PFSK-1 (cell line): ENCODE results near the gene TIMP1.

Experiments
- FOXP2 ChIP-seq: optimal IDR thresholded peaks from 2 replicates; pipeline ENCODE3; 2011; ENCODE audit warnings: borderline replicate concordance, control low read depth, inconsistent platforms; ENCODE audit not compliant: insufficient read depth; ENCODE audit errors: extremely low read length, extremely low read depth
- POLR2AphosphoS5 ChIP-seq: IDR thresholded peaks from 2 replicates; pipeline ENCODE4 v1.6.1; 2012; ENCODE audit warnings: low read depth, mild to moderate bottlenecking, control low read depth, low read length, moderate library complexity
- REST ChIP-seq, 2 experiments: IDR thresholded peaks; 2 replicates each; pipeline versions ENCODE4 v1.6.1 to v1.8.0; 2011 to 2012; ENCODE audit warnings: low read depth in 2 of 2, low read length in 2 of 2, control low read depth in 1 of 2, inconsistent platforms in 1 of 2, mild to moderate bottlenecking in 1 of 2, moderate library complexity in 1 of 2; ENCODE audit not compliant: insufficient read depth in 1 of 2
- SIN3A ChIP-seq: IDR thresholded peaks from 2 replicates; pipeline ENCODE4 v1.6.1; 2012; ENCODE audit warnings: mild to moderate bottlenecking, low read length, moderate library complexity, borderline replicate concordance; ENCODE audit not compliant: insufficient read depth
- TAF1 ChIP-seq: IDR thresholded peaks from 2 replicates; pipeline ENCODE4 v1.6.1; 2012; ENCODE audit warnings: low read length, control low read depth, borderline replicate concordance; ENCODE audit not compliant: insufficient read depth

TIMP1 gene

GRCh38 chrX:47558436-47558835 is 23.8 kb upstream of the TIMP1 start:
- TF ChIP-seq FOXP2 (no peak), REST (IDR thresholded peaks at IDR 0.05; ENCODE audit: insufficient read depth in 1 of 2, low read depth in 2 of 2, low read length in 2 of 2) (no peak), POLR2AphosphoS5 (no peak), SIN3A (no peak), TAF1 (no peak)

DNA sequence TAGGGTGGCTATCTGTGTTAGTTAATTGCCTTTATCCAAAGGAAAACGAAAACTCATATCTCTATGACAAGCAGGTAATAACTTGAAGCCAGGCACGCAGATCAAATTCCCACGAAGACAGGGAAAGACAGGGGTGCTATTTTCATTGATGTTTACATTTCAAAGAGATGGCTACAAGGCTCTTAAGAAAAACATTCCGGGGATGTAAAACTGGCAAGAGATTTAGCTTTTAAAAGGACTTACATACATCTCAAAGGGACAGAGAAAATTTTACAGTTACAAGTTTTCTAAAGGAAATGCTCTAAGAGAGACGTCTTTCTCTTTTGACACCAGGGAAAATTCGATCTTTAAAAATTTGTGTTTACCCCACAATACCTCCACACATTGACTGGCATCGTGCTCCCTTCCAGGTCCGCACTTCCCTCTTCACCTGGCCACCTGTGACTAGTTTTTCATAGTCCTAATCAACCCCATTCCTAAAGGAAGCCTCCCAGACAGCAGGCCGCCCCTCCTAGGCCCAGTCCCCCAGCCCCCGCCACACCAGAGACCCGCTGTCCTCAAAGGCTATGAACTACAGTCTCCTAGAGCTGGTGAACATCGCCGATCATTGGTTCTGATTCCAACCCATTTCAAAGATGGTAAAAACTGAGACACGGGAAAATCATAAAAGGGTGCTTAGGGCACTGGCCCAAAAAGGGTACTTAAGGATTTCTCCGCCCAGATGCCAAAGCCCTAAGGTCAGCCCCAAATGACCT is 21.9 kb upstream of the TIMP1 start:
- no peak for TF ChIP-seq REST (IDR thresholded peaks at IDR 0.05; ENCODE audit: insufficient read depth in 1 of 2, low read depth in 2 of 2, low read length in 2 of 2)
- no peak for TF ChIP-seq POLR2AphosphoS5
- TF ChIP-seq TAF1, result no peak

DNA sequence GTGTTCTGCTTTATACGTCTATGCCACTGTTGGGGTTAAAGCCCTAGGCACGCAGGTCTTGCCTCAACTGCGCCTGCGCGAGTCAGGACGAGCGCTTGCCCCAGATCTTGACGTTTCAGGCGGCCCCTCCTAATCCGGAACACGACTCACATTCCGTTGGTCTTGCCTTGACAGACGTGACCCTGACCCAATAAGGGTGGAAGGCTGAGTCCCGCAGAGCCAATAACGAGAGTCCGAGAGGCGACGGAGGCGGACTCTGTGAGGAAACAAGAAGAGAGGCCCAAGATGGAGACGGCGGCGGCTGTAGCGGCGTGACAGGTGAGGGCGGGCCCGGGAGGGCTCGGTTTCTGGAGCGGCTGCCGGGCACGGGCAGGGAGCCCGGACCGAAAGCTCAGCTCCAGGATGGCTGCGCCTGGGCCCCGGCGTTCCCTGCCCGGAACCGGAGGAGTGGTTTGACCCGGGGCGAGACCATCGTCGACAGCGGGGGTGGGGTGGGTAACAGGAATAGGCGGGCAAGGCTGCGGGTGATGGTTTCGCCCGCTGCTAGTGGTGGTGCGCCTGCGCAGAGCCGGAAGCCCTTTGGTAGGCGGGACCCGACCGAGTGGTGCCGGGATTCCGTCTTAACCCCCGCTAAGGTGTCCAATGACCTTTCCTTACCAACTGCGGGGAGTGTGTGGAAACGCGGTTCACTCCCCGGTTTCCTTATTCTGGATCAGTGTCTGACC is 21.1 kb upstream of the TIMP1 start, which contains the start of gene ARAF:
TSS of gene ARAF (plus strand) at position 272 of the 725 bp plus-strand sequence. CDS start 1,763 bp downstream, outside the sequence.
- TF ChIP-seq TAF1, result peak; percentile 66; the same call in 1 of the 2 replicates
- peak; percentile 82 for TF ChIP-seq POLR2AphosphoS5
- no peak for TF ChIP-seq SIN3A
- no peak for TF ChIP-seq REST (IDR thresholded peaks at IDR 0.05; ENCODE audit: insufficient read depth in 1 of 2, low read depth in 2 of 2, low read length in 2 of 2)
- no peak for TF ChIP-seq FOXP2

DNA sequence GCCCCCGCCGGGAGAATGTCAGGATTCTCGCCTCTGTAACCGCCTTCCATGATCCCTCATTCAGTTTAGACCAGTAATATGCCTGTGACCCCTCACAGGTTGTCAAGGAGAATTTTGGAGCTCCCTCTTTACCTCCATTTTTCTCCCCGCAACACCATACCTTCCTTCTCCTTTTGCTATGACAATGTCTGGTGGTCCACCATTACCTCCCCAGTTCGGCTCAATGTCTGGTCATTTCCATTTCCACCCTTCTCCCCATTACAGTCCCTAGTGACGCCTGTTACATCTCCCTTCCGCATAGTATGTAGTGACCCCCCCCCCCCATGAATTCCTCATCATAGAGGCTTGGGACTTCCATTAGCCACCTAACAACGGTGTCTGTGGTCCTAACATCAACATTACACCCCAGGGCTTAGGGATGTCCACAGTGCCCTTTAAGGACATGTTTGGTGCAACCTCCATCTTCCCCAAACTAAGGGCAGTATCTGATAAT is 20.5 kb upstream of the TIMP1 start:
- no peak for TF ChIP-seq REST (IDR thresholded peaks at IDR 0.05; ENCODE audit: insufficient read depth in 1 of 2, low read depth in 2 of 2, low read length in 2 of 2)
